Measurements from ENCODE around the gene ROR1.

Gene ROR1

DNA sequence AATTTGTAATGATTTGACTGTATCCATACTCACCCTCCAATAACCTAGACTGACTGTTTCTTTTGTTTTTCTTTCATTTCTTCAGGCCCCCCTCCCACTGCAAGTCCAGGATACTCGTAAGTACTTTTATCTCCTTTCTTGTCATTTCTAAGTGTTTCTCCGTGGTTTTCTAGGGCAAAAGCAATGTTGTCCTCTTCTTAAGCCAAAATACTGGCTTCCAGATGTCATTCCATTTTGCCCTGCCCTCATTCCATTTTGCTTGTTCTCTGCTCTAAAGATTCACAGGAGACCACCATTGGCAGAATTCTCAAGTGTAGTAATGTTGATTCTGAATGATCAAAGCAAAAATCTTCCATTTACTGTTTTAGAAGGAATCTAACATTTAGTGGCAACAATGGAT lies 276.8 kb downstream of the ROR1 start:
- Histone ChIP-seq H3K4me1 (ENCODE audit: control insufficient read depth, insufficient read depth, low read length, poor library complexity, severe bottlenecking) (peaks cover 23% of the 10 kb centered on the region), H3K36me3 (ENCODE audit: control insufficient read depth, insufficient read depth, low read length) (peaks cover 4% of the 10 kb centered on the region), H3K9me3 (ENCODE audit: control insufficient read depth, low read length) (no peaks in the 10 kb centered on the region), H3K4me3 (ENCODE audit: extremely low read depth, insufficient read depth, low read length, poor library complexity, severe bottlenecking) (no peak overlapping the region), H3K27ac (ENCODE audit: low read depth, low read length, severe bottlenecking) (peak overlapping the region; percentile 12)
- WGBS, 2 experiments (ENCODE audit: insufficient coverage in 2 of 2) = 86 to 93% methylated on average over 2 of the region's 2 CpGs

GRCh38 chr1:64051796-64052195 lies 278.0 kb downstream of the ROR1 start:
- Histone ChIP-seq H3K36me3 (ENCODE audit: control insufficient read depth, insufficient read depth, low read length) (peaks cover 4% of the 10 kb centered on the region), H3K27ac (ENCODE audit: low read depth, low read length, severe bottlenecking) (no peak overlapping the region), H3K4me3 (ENCODE audit: extremely low read depth, insufficient read depth, low read length, poor library complexity, severe bottlenecking) (no peak overlapping the region), H3K9me3 (ENCODE audit: control insufficient read depth, low read length) (no peaks in the 10 kb centered on the region), H3K4me1 (ENCODE audit: control insufficient read depth, insufficient read depth, low read length, poor library complexity, severe bottlenecking) (peaks cover 23% of the 10 kb centered on the region)

- H3K9me3 ChIP-seq (ENCODE audit: control insufficient read depth, low read length) = peaks cover 4% of the 10 kb centered on the region
- no peak overlapping the region for H3K27ac ChIP-seq (ENCODE audit: low read depth, low read length, severe bottlenecking)
- no peak overlapping the region for H3K4me3 ChIP-seq (ENCODE audit: extremely low read depth, insufficient read depth, low read length, poor library complexity, severe bottlenecking)
- H3K36me3 ChIP-seq (ENCODE audit: control insufficient read depth, insufficient read depth, low read length) = peaks cover 4% of the 10 kb centered on the region
- WGBS, 2 experiments (ENCODE audit: insufficient coverage in 2 of 2) = 60% methylated on average over 1 of the region's 1 CpG; no CpG with 5 or more reads in 1 of the 2 experiments
- H3K4me1 ChIP-seq (ENCODE audit: control insufficient read depth, insufficient read depth, low read length, poor library complexity, severe bottlenecking) = peaks cover 23% of the 10 kb centered on the region
These were observed 279.0 kb downstream of the ROR1 start for GRCh38 chr1:64052777-64053176.

- Histone ChIP-seq H3K9me3 (ENCODE audit: control insufficient read depth, low read length) (peaks cover 10% of the 10 kb centered on the region), H3K36me3 (ENCODE audit: control insufficient read depth, insufficient read depth, low read length) (peaks cover 4% of the 10 kb centered on the region), H3K27ac (ENCODE audit: low read depth, low read length, severe bottlenecking) (no peak overlapping the region), H3K4me1 (ENCODE audit: control insufficient read depth, insufficient read depth, low read length, poor library complexity, severe bottlenecking) (peaks cover 23% of the 10 kb centered on the region), H3K4me3 (ENCODE audit: extremely low read depth, insufficient read depth, low read length, poor library complexity, severe bottlenecking) (no peak overlapping the region)
- WGBS, 2 experiments (ENCODE audit: insufficient coverage in 2 of 2) = 94% methylated on average over 2 of the region's 2 CpGs; no CpG with 5 or more reads in 1 of the 2 experiments
These were observed 281.5 kb downstream of the ROR1 start for GRCh38 chr1:64055310-64055709.

DNA sequence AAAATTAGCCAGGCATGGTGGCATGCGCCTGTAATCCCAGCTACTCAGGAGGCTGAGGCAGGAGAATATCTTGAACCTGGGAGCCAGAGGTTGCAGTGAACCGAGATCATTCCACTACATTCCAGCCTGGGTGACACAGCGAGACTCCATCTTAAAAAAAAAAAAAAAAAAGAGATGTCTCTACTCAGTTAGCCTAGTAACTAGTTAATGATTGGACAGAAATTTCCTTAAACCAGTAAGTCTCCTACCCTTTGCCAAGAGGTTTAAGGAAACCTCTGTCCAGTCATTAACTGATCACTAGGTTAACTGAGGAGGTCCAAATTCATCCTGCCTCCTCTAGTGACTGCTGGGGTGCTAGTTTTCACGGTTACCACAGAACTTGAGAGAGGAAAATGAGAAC lies 285.7 kb downstream of the ROR1 start:
- WGBS, 2 experiments (ENCODE audit: insufficient coverage in 2 of 2) = 91 to 92% methylated on average over 2 to 3 of the region's 4 CpGs
- H3K36me3 ChIP-seq (ENCODE audit: control insufficient read depth, insufficient read depth, low read length) = no peaks in the 10 kb centered on the region
- no peak overlapping the region for H3K4me3 ChIP-seq (ENCODE audit: extremely low read depth, insufficient read depth, low read length, poor library complexity, severe bottlenecking)
- H3K4me1 ChIP-seq (ENCODE audit: control insufficient read depth, insufficient read depth, low read length, poor library complexity, severe bottlenecking) = peaks cover 20% of the 10 kb centered on the region
- peaks cover 12% of the 10 kb centered on the region for H3K9me3 ChIP-seq (ENCODE audit: control insufficient read depth, low read length)
- H3K27ac ChIP-seq (ENCODE audit: low read depth, low read length, severe bottlenecking) = no peak overlapping the region

- peaks cover 20% of the 10 kb centered on the region for H3K4me1 ChIP-seq (ENCODE audit: control insufficient read depth, insufficient read depth, low read length, poor library complexity, severe bottlenecking)
- H3K36me3 ChIP-seq (ENCODE audit: control insufficient read depth, insufficient read depth, low read length) = no peaks in the 10 kb centered on the region
- H3K9me3 ChIP-seq (ENCODE audit: control insufficient read depth, low read length) = peaks cover 12% of the 10 kb centered on the region
- H3K27ac ChIP-seq (ENCODE audit: low read depth, low read length, severe bottlenecking) = no peak overlapping the region
- H3K4me3 ChIP-seq (ENCODE audit: extremely low read depth, insufficient read depth, low read length, poor library complexity, severe bottlenecking) = no peak overlapping the region
- no CpG with 5 or more reads among the region's 2 CpGs for WGBS, 2 experiments (ENCODE audit: insufficient coverage in 2 of 2)
These were observed 286.9 kb downstream of the ROR1 start for GRCh38 chr1:64060611-64061302.

- Histone ChIP-seq H3K27ac (ENCODE audit: low read depth, low read length, severe bottlenecking) (no peak overlapping the region), H3K9me3 (ENCODE audit: control insufficient read depth, low read length) (peaks cover 12% of the 10 kb centered on the region), H3K36me3 (ENCODE audit: control insufficient read depth, insufficient read depth, low read length) (no peaks in the 10 kb centered on the region), H3K4me1 (ENCODE audit: control insufficient read depth, insufficient read depth, low read length, poor library complexity, severe bottlenecking) (peaks cover 20% of the 10 kb centered on the region), H3K4me3 (ENCODE audit: extremely low read depth, insufficient read depth, low read length, poor library complexity, severe bottlenecking) (no peak overlapping the region)
- WGBS, 2 experiments (ENCODE audit: insufficient coverage in 2 of 2) = 75% methylated on average over 1 of the region's 2 CpGs; no CpG with 5 or more reads in 1 of the 2 experiments
These were observed 287.8 kb downstream of the ROR1 start for GRCh38 chr1:64061430-64062104.

GRCh38 chr1:64062529-64062928 lies 288.7 kb downstream of the ROR1 start:
- H3K4me3 ChIP-seq (ENCODE audit: extremely low read depth, insufficient read depth, low read length, poor library complexity, severe bottlenecking) = no peak overlapping the region
- H3K27ac ChIP-seq (ENCODE audit: low read depth, low read length, severe bottlenecking) = no peak overlapping the region
- WGBS, 2 experiments (ENCODE audit: insufficient coverage in 2 of 2) = 85 to 91% methylated on average over 4 of the region's 6 CpGs
- H3K36me3 ChIP-seq (ENCODE audit: control insufficient read depth, insufficient read depth, low read length) = no peaks in the 10 kb centered on the region
- peaks cover 20% of the 10 kb centered on the region for H3K4me1 ChIP-seq (ENCODE audit: control insufficient read depth, insufficient read depth, low read length, poor library complexity, severe bottlenecking)
- H3K9me3 ChIP-seq (ENCODE audit: control insufficient read depth, low read length) = peaks cover 11% of the 10 kb centered on the region

DNA sequence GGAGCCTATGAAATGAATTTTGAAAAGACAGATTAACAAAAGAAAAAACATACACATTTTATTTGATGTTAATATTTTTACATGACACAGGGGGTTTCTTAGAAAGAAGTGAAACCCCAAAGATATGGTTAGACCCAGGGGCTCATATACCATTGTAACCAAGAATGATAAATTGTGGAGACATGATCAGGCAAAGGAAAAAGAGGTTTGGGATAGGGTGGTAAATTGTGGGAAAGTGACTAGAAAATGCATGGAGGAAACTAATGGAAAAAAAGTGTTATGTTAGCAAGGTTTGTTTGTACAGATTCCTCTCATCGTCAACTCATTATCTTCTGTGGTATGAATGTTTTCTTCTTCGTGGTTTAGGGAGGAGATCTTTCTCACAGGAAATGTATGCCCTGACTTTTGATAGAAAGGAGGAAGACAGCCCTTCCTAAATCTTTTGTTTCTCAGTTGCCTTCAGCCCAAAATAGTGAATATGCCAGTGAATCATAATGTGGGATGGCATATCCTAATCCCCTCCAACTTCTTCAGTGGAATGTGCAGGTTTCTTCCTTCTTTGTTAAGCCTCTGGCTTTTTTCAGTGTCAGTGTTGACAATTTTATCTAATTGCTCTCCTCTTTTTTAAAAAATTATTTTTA lies 289.2 kb downstream of the ROR1 start:
- Histone ChIP-seq H3K27ac (ENCODE audit: low read depth, low read length, severe bottlenecking) (no peak overlapping the region), H3K4me3 (ENCODE audit: extremely low read depth, insufficient read depth, low read length, poor library complexity, severe bottlenecking) (no peak overlapping the region), H3K4me1 (ENCODE audit: control insufficient read depth, insufficient read depth, low read length, poor library complexity, severe bottlenecking) (peaks cover 20% of the 10 kb centered on the region), H3K9me3 (ENCODE audit: control insufficient read depth, low read length) (peaks cover 6% of the 10 kb centered on the region), H3K36me3 (ENCODE audit: control insufficient read depth, insufficient read depth, low read length) (no peaks in the 10 kb centered on the region)
- 80% methylated on average over 1 of the region's 2 CpGs; no CpG with 5 or more reads in 1 of the 2 experiments for WGBS, 2 experiments (ENCODE audit: insufficient coverage in 2 of 2)

DNA sequence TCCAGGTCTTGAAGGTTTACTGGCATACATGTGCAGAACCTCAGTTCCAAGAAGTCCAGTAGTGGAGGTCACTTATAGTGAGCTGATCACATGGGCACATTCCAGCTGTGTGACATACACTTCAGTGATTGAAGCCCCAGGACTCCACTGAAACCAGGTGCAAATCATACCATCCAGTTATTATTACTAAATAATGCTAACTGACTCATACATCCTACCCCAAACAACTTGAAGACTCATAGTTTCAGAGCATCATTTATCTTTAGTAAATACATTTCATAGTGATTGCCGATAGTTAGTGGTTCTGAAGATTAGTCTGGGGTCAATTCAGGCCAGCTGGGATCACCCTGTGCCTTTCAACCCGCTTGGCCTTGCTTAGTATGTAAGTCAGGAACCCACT lies 291.8 kb downstream of the ROR1 start:
- Histone ChIP-seq H3K4me1 (ENCODE audit: control insufficient read depth, insufficient read depth, low read length, poor library complexity, severe bottlenecking) (peaks cover 23% of the 10 kb centered on the region), H3K27ac (ENCODE audit: low read depth, low read length, severe bottlenecking) (no peak overlapping the region), H3K4me3 (ENCODE audit: extremely low read depth, insufficient read depth, low read length, poor library complexity, severe bottlenecking) (no peak overlapping the region), H3K9me3 (ENCODE audit: control insufficient read depth, low read length) (peaks cover 3% of the 10 kb centered on the region), H3K36me3 (ENCODE audit: control insufficient read depth, insufficient read depth, low read length) (no peaks in the 10 kb centered on the region)
- 100% methylated on average over 1 of the region's 2 CpGs; no CpG with 5 or more reads in 1 of the 2 experiments for WGBS, 2 experiments (ENCODE audit: insufficient coverage in 2 of 2)

Measured in mesodermal cell (in vitro differentiated cells).